PC-3 (cell line): ENCODE measurements around the gene SAFB. TPM values are rescaled to one million over a fixed set of nuclear protein-coding genes. Genes with fewer than 3 reads are reported as not detected.

Experiments
- ATAC-seq: fragments of 200-7000 bp; cut with Tn5 transposase; 2 replicates; pipeline ENCODE4 v1.9.1; 2020; ENCODE audit warnings: mild to moderate bottlenecking, moderate library complexity
- BruUV-seq: library from RNA; stranded (reverse); fragments of 400-500 nt; replicated peaks from 2 replicates; lab custom pipeline; 2021; lab: Mats Ljungman, UMichigan
- CTCF ChIA-PET: fragments of 300-600 bp; sonication (Branson Sonifier 250); formaldehyde crosslinking; loops from one replicate; lab custom pipeline; 2022; ENCODE audit warnings: antibody characterized with exemption; lab: Charles Lee
- POLR2A ChIA-PET: fragments of 300-600 bp; sonication (Branson Sonifier 250); formaldehyde crosslinking; loops from one replicate; lab custom pipeline; 2022; ENCODE audit warnings: antibody characterized with exemption; ENCODE audit not compliant: unreplicated experiment; lab: Charles Lee
- DNase-seq: peaks from one replicate; pipeline ENCODE4 v3.0.0-alpha.2; 2015
- H2AFZ ChIP-seq: fragments of 300-600 bp; sonication (generic); 2 replicates; pipeline ENCODE4 v1.6.0; 2016; ENCODE audit warnings: antibody characterized with exemption, low read length
- H3F3A ChIP-seq: fragments of 300-600 bp; sonication (generic); one replicate; pipeline ENCODE4 v1.6.0; 2017; ENCODE audit warnings: antibody characterized with exemption, low read length, control low read depth, mild to moderate bottlenecking; ENCODE audit not compliant: unreplicated experiment
- H3K27ac ChIP-seq: fragments of 300-600 bp; sonication (generic); 2 replicates; pipeline ENCODE4 v1.5.1; 2016; ENCODE audit warnings: mild to moderate bottlenecking, low read length
- H3K27me3 ChIP-seq: fragments of 300-600 bp; sonication (generic); 2 replicates; pipeline ENCODE4 v1.6.1; 2016; ENCODE audit warnings: low read length, mixed read lengths
- H3K36me3 ChIP-seq: fragments of 300-600 bp; sonication (generic); 2 replicates; pipeline ENCODE4 v1.6.1; 2016; ENCODE audit warnings: low read depth, mixed run types, low read length, mixed read lengths
- H3K4me1 ChIP-seq: fragments of 300-600 bp; sonication (generic); 2 replicates; pipeline ENCODE4 v1.5.1; 2016; ENCODE audit warnings: low read length; ENCODE audit not compliant: insufficient read depth
- H3K4me2 ChIP-seq: fragments of 300-600 bp; sonication (generic); 2 replicates; pipeline ENCODE4 v1.6.0; 2016; ENCODE audit warnings: low read length
- H3K4me3 ChIP-seq: fragments of 300-600 bp; sonication (generic); 2 replicates; pipeline ENCODE4 v1.5.1; 2016; ENCODE audit warnings: mild to moderate bottlenecking, low read length, mixed read lengths
- H3K79me2 ChIP-seq: fragments of 300-600 bp; sonication (generic); 2 replicates; pipeline ENCODE4 v1.6.1; 2017; ENCODE audit warnings: low read length, mixed read lengths
- H3K9ac ChIP-seq: fragments of 300-600 bp; sonication (generic); 2 replicates; pipeline ENCODE4 v1.6.0; 2016; ENCODE audit warnings: mild to moderate bottlenecking, low read length
- H3K9me2 ChIP-seq: fragments of 300-600 bp; sonication (generic); replicated peaks from 2 replicates; pipeline ENCODE4 v1.6.1; 2016; ENCODE audit warnings: mixed run types, low read length, mixed read lengths
- H3K9me3 ChIP-seq: fragments of 300-600 bp; sonication (generic); 2 replicates; pipeline ENCODE4 v1.6.1; 2016; ENCODE audit warnings: low read length, mixed read lengths
- H4K20me1 ChIP-seq: fragments of 300-600 bp; sonication (generic); 2 replicates; pipeline ENCODE4 v1.6.1; 2016; ENCODE audit warnings: low read length, mixed read lengths
- CTCF ChIP-seq: fragments of 300-600 bp; sonication (generic); conservative IDR thresholded peaks from 2 replicates; pipeline ENCODE4 v1.5.1; 2017; ENCODE audit warnings: antibody characterized with exemption, low read depth, mild to moderate bottlenecking, low read length
- EZH2 ChIP-seq: fragments of 300-600 bp; sonication (generic); IDR thresholded peaks from one replicate; pipeline ENCODE4 v1.6.1; 2017; ENCODE audit warnings: antibody characterized with exemption, mild to moderate bottlenecking, low read length; ENCODE audit not compliant: unreplicated experiment
- EZH2phosphoT487 ChIP-seq: fragments of 300-600 bp; sonication (generic); IDR thresholded peaks from 2 replicates; pipeline ENCODE4 v1.6.1; 2018; ENCODE audit warnings: mild to moderate bottlenecking, antibody characterized with exemption, low read length, borderline replicate concordance
- intact Hi-C: fragments of 100-400 bp; cut with micrococcal nuclease; formaldehyde crosslinking; loops from 2 replicates; pipeline ENCODE4 v1.9.0; 2023
- total RNA-seq: library from RNA; depleted of rRNA; stranded (reverse); fragments of >200 nt; gene quantifications from 2 replicates; pipeline ENCODE4 v1.2.3, GENCODE V29; 2014; rRNA removed

The SAFB gene
- total RNA-seq, 1 experiment from 2014 or later: 94.9 TPM

- Histone ChIP-seq H3K9me2 (no peaks in the 10 kb centered on the region), H3F3A (no peaks in the 10 kb centered on the region), H4K20me1 (peaks cover 25% of the 10 kb centered on the region), H3K4me3 (peak overlapping the region; percentile 95), H2AFZ (no peak overlapping the region), H3K36me3 (peaks cover 28% of the 10 kb centered on the region), H3K4me1 (peaks cover 18% of the 10 kb centered on the region), H3K79me2 (peaks cover 62% of the 10 kb centered on the region), H3K27ac (no peak overlapping the region), H3K27me3 (no peaks in the 10 kb centered on the region), H3K4me2 (peak overlapping the region; percentile 84), H3K9me3 (no peaks in the 10 kb centered on the region), H3K9ac (0 out of 2 replicates have a peak overlapping the region, but pooled peaks have one; percentile 95)
- DNase-seq (no peak), ATAC-seq (no peak)
- intact Hi-C loops: no loop called here
- CTCF ChIA-PET: interaction anchor here (0.9 kb wide), 1 partner anchor 28 kb away, joined by 4 read pairs; the partner anchor contains the start of gene RPL36
- TF ChIP-seq CTCF (no peak), EZH2 (no peak), EZH2phosphoT487 (no peak)
- BruUV-seq: no TSS peak
- POLR2A ChIA-PET: no interaction called here
These were observed 94.5 kb downstream of the SAFB start for GRCh38 chr19:5717215-5717935.

Other genes with a start within 250 kb of the SAFB start
- gene ZNRF4, start 167.7 kb upstream of the SAFB start, total RNA-seq: not detected in 2 replicates
- 0.58 and 0.69 TPM in 2 replicates for gene TINCR, start 55.1 kb upstream of the SAFB start, total RNA-seq
- 77.5 and 101 TPM in 2 replicates for gene SAFB2, start 307 bp upstream of the SAFB start, total RNA-seq
- gene MICOS13, start 57.4 kb downstream of the SAFB start, total RNA-seq: 331 and 456 TPM in 2 replicates
- gene HSD11B1L, start 57.9 kb downstream of the SAFB start, total RNA-seq: 8.6 and 10.9 TPM in 2 replicates
- gene RPL36, start 67.2 kb downstream of the SAFB start, total RNA-seq: 2,190 and 2,470 TPM in 2 replicates
- 217 and 306 TPM in 2 replicates for gene LONP1, start 97.1 kb downstream of the SAFB start, total RNA-seq
- not detected in 2 replicates for gene CATSPERD, start 97.6 kb downstream of the SAFB start, total RNA-seq
- 3.5 and 5.6 TPM in 2 replicates for gene PRR22, start 161.7 kb downstream of the SAFB start, total RNA-seq
- 118 and 148 TPM in 2 replicates for gene DUS3L, start 168.1 kb downstream of the SAFB start, total RNA-seq
- 3.9 and 8.8 TPM in 2 replicates for gene NRTN, start 182.0 kb downstream of the SAFB start, total RNA-seq
- 0.69 TPM in 1 of 2 replicates, not detected in the other for gene FUT6, start 216.6 kb downstream of the SAFB start, total RNA-seq
- 7.7 and 7.8 TPM in 2 replicates for gene FUT3, start 228.4 kb downstream of the SAFB start, total RNA-seq
- 0.35 TPM in 1 of 2 replicates, not detected in the other for gene FUT5, start 247.5 kb downstream of the SAFB start, total RNA-seq